Embryonic facial prominence (tissue), 1 donor: ENCODE measurements around the gene NFATC1.
"Not testable (repeated sequence)": the region's sequence is repeated elsewhere in the genome, so short reads cannot be mapped to it uniquely, and the experiment has no call there.

Experiments used
- DNase-seq: peaks from one replicate; pipeline ENCODE4 v3.0.0-alpha.2; 2016; ENCODE audit errors: extremely low spot score

NFATC1 gene

DNA sequence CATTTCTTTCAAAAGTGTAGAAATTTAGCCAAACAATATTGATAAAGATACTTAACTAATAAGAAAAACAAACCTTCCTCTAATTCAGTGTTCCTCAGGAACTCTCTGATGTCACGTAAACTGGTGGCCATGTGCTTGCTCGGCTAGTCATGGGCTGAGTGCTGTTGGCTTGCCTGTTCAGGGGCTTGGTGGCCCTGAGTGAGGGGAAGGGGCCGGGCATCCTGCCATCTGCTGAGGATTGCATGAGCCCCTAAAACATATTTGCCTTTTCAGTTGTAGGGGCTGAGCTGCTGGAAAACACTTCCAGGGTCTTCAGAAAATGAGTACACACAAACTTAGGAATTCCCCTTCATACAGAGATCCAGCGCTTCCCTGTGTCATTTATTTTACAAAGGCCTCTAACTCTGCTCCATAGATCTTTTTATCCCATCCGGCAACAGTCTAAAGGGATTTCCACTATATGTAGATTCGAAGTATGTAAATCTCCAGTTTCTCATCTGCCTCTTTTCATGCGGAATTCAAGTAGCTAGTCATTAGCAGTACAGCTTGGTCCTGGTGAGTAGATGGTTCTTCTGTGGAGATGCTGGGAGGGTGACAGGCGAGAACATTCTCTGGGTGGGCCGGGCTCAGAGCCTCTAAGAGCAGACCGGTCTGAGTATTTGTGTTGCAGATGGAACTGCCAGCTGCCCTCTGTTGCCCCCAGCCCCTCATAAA, 20.1 kb upstream of the NFATC1 start:
- DNase-seq = no peak

DNA sequence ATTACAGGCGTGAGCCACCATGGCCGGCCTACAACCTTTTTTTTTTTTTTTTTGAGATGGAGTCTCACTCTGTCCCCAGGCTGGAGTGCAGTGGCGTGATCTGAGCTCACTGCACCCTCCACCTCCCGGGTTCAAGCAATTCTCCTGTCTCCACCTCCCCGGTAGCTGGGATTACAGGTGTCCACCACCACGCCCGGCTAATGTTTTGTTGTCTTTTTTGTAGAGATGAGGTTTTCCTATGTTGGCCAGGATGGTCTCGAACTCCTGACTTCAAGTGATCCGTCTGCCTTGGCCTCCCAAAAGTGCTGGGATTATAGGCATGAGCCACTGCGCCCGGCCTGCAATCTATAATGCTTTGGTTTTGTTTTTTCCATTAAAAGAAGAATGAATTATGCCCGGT, 19.1 kb upstream of the NFATC1 start:
- DNase-seq = not testable (repeated sequence)

DNA sequence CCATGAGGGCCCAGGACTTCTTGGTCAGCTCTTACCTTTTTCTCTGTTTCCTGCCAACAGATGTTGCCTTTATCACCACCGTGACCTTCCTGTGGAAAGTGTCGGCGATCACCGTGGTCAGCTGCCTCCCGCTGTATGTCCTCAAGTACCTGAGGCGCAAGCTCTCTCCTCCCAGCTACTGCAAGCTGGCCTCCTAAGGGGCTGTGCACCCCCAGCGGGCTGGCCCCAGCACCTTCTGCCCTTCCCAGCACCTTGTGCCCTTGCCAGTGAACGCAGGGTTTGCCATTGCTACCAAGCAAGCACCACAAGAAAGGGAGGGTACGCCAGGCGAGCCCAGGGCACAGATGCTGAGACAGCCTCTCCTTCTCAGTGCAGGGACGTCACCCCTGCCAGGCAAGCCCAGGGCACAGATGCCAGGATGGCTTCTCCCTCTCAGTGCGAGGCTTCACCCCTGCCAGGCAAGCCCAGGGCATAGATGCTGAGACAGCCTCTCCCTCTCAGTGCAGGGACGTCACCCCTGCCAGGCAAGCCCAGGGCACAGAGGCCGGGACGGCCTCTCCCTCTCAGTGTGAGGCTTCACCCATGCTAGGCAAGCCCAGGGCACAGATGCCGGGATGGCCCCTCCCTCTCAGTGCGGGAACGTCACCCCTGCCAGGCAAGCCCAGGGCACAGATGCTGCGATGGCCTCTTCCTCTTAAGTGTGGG, 18.4 kb upstream of the NFATC1 start:
- no peak for DNase-seq

DNA sequence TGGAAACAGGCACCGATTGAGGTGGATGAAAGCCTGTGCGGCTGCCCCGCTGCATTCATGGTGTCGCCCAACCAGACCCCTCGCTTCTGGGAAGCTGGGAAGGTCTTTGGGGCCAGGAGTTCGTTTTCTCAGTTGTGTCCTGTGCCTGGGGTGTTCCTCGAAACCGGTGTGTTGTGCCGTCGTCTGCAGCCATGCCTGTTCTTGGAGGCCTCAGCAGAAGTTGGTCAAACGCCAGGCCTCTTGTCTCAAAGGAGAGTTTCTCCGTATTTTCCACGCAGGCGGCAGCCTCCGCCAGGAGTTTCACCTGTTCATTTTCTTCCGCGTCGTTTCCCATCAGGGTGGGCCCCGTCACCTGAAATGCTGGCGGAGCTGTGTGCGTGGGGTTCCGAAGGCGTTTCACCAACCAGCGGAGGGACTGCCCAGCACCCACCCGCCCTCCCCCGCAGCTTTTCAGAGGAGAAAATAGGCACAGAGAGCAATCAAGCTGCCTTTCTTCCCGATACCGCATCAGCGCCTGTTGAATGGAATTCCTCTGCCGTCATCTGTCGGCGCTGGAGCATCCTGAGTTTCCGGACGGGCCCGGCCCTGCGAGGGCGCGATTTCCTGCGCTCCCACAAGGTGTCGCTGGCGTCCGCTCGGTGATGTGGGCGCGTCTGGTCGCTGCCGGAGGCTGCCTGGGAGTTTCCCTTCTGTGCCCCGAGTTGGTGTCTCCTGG, 17.0 kb upstream of the NFATC1 start:
- DNase-seq = peak; percentile 72

DNA sequence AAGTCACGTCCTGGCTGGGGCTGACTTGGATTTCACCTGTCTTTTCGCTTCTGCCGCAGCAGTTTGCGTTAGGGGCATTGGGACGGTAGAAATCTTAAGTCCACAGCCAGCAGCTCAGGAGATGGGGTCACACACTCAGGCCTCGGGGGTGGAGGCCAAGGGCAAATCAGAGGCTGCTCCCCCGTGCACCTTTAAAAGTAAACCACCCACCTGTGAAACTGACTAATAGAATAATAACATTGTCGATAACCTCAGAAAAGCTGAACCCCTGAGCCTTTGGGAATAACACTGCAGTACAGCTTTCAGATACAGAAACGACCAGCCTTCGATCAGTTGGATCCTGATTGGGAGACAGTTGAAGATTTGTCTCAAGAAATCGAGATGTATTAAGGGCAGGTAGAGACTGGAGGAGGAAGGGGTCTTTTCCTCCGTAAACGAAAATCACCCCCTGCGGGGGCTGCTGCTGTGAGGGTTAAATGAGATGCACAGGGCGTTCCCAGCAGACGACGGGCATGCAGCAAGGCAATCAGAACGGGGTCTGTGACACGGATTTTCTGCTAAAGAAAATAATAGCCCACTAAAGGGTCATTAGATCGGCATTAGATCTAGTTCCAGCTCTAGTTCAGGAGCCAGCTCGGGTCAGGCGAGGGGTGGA, 16.4 kb upstream of the NFATC1 start:
- DNase-seq = no peak

DNA sequence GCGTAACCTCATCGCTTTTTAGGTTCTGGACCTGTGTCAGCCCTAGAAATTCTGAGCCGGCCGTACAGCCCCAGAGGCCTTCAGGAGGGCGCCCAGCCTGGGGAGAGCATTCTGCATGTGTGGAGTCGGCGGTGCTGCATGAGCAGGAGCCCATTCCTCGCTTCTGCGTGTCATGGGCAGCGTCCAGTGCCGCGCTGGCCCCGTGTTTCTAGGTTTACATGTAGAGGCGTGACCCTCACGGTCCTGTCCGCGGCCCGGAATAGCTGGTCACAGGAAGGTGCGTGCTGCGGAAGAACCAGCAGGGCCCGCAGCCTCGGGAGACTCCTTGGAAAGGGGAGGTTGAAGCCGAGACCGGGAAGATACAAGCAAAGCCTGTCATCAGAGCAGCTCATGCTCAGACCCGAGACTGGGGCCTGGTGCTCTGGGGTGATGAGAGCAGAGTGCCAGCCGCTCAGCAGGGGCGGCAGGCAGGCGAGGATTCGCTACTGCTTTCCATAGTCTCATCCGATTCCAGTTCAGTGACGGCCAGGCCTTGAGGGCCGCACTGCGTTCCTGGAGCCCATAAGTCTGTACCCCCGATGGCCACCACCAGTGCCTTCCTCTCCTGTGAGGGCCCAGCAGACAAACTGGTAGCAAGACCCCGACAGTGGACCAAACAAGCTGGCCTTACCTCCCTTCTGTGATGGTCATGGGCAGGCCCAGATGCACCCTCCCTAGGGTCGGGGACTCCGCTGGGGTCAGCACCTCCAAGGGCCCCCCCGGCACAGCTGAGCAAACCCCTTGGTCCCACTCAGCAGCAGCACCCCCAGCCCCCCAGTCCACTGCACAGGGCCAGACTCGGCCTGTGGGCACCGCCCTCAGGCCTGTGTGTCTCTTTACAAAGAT, 15.6 kb upstream of the NFATC1 start:
- no peak for DNase-seq

DNA sequence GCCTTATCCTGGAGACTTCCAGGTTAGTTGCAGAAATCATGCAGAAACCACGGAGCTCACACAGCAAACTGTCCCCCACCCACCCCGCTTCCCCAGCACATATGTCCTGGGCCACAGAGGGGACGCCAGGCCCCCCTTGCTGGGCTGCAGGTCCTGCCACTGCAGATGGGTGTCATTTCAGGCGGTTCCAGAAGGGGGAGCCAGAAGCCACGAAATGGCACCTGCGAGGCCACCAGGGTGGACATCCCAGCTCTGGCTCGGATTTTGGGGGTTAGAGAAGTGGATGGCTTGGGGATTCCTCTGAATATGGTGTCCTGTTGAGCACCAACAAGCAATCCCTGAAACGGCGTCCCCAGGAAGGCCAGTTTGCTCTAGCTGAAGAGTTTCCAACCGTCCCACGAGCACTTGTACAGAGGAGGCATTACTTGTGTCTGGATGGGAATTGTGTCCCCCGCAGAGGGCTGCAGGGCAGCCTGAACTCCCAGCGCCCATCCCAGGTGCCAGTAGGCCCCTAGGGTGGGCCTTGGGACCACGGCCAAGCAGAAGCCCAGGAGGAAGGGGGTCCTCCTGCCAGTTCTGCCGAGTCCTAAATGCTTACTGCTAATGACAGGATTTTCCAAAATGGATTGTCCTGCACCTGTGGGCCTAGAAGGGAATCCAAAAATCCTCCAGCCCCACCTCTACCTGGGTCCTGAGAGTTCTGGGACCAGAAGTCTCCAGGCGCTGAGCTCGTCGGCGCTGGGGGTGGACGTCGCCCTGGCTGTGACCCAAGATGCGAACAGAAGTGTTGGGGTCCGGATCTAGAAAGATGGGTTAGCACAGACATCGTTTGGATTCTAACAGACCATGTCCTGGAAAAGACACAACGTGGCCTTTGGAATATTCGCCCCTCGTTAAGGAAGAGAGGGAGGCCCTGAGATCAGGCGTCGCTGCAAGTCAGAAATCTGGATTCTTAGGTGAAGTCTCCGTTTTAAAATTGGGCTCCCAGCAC, 14.6 kb upstream of the NFATC1 start:
- no peak for DNase-seq

DNA sequence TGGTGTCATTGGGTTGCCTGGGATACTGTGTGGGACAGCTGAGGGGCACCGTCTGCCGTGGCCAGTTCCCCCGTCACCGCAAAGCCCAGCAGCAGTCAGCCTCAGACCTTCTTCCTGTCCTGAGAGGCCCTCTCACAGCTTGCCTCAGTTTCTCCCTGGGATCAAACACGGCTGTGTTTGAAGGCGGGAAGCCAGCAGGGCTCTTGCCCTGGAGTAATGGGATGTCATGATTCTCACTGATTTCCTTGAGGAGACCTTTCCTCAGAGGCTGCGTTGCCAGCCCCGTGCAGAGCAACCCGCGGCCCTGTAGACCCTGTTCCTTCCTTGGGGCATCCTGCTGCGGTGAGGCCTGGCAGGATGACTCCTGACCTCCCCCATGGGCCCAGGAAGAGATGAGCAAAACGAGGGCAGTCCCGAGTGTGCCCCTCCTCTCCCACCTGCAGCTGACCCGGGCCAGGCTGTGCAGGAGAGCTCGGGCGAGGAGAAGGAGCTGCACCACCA, 13.9 kb upstream of the NFATC1 start:
- no peak for DNase-seq

DNA sequence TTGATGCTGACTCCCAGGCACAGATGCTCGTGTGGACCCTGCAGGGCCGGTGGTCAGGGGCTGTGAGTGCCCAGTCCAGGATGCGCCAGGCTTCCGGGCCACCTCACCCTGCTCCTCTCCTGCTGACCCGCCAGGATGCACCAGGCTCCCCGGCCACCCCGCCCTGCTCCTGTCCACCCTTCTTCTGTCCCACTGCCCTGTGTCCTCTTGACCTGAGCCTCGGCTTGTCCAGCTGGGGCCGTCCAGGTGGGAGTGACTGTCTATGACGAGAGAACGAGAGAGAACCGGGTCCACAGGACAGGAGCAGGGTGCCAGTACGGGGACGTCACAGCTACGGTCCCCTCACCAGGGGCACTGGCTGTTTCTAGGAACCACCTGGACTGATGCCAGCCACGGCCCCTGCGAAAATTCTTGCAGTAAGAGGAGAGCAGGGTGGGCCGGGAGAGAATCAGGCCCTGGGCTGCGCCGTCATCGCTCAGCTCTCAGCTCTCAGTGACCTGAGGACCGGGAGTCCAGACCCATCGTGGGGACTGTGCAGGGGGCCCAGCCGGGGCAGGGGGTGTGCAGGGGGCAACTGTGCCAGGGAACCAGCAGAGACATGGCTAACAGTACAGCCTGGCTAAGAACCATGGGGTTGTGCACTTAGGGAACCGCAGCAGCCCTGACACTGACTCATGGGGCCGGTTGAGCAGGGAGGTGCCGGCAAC, 12.9 kb upstream of the NFATC1 start:
- no peak for DNase-seq

DNA sequence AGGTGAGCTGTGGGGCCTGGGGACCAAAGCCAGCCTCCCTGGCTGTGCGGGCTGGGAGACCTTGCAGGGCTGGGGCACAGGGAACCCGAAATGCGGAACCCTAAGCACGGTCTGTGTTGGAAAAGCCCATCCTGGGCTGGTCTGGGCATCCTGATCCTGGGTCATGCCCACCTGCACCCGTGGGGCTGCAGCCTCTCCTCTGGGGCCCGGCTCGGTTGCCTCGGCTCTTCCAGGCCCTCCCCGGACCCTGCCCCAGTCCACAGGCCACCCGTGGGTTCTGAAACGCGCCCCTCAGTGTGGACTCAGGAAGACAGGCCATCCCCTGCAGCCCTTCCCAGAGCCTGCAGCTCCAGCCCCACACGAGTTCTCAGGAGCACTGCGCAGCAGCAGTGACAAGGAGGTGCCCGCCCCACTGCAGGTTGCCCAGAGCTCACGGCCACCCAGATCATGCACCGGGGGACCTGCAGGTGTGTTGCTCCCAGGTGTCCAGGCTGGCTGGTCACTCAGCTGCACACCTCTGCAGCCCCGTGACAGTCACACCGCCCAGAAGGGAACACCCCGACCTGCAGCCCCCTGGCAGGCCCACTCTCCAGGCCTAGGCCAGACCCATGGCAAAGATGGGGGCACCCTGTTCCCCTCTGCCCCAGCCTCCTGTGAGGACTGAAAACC, 12.2 kb upstream of the NFATC1 start:
- no peak for DNase-seq

DNA sequence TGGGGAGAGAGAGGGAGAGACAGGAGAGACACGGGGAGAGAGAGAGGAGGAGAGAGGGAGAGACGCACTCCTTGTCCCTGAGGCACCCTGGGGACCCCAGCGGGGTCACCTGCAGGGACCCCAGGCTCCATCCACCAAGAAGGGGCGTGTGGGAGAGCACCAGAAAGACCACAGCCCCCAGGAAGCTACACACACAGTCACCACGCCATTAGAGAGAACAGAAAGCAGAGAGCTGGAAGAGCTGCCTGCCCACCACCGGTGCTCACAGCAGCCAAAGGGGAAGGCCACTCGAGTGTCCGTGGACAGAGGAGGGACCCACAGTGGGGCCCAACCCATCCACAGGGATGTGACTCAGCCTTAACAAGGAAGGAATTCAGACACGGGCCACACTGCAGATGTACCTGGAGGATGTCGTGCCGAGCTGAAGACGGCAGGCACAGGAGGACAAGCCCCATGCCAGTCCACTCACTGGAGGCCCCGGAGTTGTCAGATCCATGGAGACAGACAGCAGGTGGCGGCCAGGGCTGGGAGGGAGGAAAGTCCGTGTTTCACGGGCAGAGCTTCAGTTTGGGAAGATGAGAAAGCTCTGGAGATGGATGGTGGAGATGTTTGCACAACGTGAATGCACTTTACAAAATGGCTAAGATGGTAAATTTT, 11.5 kb upstream of the NFATC1 start:
- DNase-seq = no peak

DNA sequence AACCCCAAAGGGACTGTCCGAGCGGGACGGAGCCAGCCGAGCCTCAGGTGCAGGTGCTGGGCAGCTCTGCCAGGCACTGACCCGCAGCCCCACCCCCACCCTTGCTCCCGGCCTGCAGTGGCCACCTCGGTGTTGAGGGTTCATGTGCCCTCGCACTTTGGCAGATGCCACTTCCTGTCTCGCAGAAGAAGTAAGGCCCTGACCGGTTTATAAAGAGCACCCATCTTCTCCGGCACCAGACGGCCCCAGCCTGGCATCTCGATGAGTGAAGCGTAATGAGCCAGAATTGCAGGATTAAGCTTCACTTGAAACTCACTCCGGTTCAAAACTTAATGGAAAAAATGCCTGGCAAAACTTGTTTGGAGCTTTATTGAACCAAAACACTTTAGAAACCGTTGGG, 10.9 kb upstream of the NFATC1 start:
- DNase-seq = no peak

DNA sequence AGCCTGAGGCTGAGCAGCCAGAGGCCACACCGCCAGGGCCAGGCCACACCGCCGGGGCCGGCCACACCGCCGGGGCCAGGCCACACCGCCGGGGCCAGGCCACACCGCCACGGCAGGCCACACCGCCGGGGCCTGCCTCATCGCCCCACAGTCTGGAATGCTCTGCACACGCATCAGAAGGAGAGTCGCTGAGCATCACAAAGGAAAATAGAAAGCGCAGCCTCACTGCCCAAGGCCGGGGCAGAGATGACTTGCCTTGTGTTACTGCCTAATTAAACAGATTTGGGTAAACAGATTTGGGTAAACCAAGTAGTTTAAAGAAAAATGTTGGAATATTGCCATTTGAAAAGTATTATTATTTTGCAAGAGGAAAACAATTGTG, 10.4 kb upstream of the NFATC1 start:
- DNase-seq = no peak

DNA sequence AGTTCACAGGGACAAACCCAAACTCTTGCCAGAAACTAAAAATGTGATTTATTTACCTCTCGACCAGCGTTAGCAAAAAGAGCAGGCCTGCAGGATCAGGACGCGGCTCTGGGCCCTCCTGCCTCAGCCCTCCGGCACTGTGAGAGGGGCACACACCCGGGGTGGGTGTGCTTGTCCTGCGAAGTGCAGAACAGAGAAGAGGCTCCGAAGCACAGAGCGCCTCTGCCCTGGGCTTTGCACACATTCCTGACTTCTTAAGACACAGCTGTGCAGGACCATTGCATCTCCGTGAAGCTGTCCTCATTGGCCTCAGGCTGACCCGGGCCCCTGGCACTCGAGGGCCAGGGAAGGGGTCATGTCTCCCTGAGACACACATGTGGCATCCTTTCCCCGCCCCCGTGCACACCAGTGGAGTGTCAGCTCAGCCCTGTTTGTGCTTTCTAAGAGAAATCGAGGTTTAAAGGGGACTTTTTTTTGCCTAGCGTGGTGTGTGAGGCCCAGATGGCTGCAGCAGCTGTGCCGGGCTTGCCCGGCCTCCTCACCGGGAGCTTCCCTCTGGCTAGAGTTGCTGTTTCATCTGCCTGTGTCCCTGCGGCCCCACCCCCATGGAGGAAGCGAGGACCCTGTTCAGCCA, 9.9 kb upstream of the NFATC1 start:
- no peak for DNase-seq

DNA sequence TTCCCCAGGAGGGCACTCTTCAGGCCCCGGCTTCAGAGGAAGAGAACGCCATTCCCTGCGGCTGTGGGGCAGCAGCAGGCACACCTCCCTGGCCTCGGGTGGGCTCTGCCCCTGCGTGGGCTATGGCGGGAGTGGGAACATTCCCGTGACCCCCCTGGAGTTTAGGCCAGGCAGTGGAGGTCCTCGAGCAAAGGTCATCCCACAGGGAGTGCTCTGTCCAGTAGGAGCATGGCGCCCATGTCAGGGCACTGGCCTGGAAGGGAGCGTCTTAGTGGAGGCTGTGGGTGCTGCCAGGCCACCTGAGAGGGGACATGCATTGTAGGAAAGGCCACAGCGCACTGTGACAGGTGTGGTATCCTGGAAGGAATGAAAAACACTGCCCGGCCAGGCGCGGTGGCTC, 9.2 kb upstream of the NFATC1 start:
- DNase-seq = no peak

DNA sequence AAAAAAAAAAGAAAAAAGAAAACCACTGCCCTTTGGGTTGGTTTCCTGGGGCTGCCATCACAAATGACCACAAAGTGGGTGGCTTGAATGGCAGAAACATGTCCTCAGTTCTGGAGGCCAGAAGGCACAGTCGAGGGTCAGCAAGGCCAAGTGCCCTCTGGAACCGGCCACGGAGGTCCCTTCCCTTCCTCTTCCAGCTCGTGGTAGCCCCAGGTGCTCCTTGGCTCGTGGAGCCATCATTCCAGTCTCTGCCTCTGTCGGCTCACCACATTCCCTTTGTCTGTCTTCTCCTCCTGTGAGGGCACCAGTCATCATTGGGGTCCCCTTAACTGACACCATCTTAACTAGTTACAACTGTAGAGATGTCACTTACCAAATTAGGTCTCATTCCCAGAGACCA, 8.5 kb upstream of the NFATC1 start:
- no peak for DNase-seq

DNA sequence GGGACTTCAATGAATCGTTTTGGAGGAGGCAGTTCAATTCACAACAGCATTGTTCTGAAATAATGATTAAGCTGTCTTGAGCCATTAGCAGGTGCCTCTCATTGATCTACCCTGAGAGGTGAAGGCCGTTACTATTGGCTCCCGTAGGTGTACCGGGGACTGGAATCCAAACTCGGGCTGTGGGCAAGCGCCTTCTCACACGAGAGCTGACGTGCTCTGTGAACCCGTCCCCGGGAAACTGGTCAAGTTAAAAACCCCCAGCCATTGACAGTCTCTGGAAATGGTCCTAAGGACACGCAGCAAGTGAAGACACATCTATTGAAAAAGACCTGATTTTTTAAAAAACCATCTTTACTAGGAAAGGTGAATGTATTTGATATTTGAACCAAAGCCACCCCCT, 8.1 kb upstream of the NFATC1 start:
- DNase-seq = no peak

DNA sequence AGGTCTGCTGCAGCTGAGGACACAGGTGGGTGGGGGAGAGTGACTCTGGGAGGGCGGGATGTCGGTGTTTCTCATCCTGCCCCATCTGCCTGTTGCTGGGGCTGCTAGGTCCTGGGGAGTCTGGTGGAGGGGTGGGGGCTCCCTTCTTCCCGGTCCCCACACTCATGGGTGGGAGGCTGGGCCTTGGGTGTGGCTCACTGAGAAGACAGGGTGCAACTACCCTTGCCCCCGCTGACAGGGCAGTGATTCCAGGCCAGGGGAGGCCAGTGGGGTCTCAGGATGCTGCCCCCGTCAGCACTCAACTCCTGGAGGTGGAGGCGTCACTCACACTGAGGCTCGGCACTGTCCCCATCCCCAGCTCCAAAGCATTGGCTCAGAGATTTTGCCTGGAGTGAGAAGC, 7.7 kb upstream of the NFATC1 start:
- DNase-seq = no peak
